ENCODE data around the gene PDE6B.
A peak's percentile ranks its signal among the peaks of the same experiment; 100 is the strongest.

PDE6B gene

GRCh38 chr4:677431-678293, 52.3 kb downstream of the PDE6B start:
- Histone ChIP-seq H3K36me3 (ENCODE audit: low read length) (no peaks in the 10 kb centered on the region), H3K27me3 (ENCODE audit: low read length) (no peaks in the 10 kb centered on the region), H3K4me3 (ENCODE audit: insufficient read depth, low read length, poor library complexity, severe bottlenecking) (peak overlapping the region; percentile 19), H3K27ac (ENCODE audit: low read depth, low read length) (peak overlapping the region; percentile 98), H3K9me2 (replicated peaks; ENCODE audit: insufficient read depth, low read length) (no peaks in the 10 kb centered on the region), H2AFZ (ENCODE audit: low read depth, low read length, severe bottlenecking) (no peak overlapping the region), H3F3A (ENCODE audit: insufficient read depth) (peaks cover 32% of the 10 kb centered on the region), H4K20me1 (ENCODE audit: low read depth, low read length) (no peaks in the 10 kb centered on the region), H3K9me3 (ENCODE audit: insufficient read depth, low read length) (no peaks in the 10 kb centered on the region), H3K9ac (ENCODE audit: low read length) (peak overlapping the region; percentile 89), H3K4me2 (ENCODE audit: low read depth, low read length, poor library complexity, severe bottlenecking) (peak overlapping the region; percentile 69), H3K79me2 (ENCODE audit: insufficient read depth, low read length) (peaks cover 10% of the 10 kb centered on the region)
- TF ChIP-seq CTCF (IDR thresholded peaks at IDR 0.05; ENCODE audit: insufficient read depth, low read length, poor library complexity, severe bottlenecking) (no peak), EZH2phosphoT487 (conservative IDR thresholded peaks at IDR 0.05; ENCODE audit: low read length) (no peak)

GRCh38 chr4:678331-679103, 53.1 kb downstream of the PDE6B start:
- TF ChIP-seq EZH2phosphoT487 (conservative IDR thresholded peaks at IDR 0.05; ENCODE audit: low read length) (no peak), CTCF (IDR thresholded peaks at IDR 0.05; ENCODE audit: insufficient read depth, low read length, poor library complexity, severe bottlenecking) (no peak)
- no peaks in the 10 kb centered on the region for H3K9me2 ChIP-seq (replicated peaks; ENCODE audit: insufficient read depth, low read length)
- peak overlapping the region; percentile 98 for H3K27ac ChIP-seq (ENCODE audit: low read depth, low read length)
- peak overlapping the region; percentile 69 for H3K4me2 ChIP-seq (ENCODE audit: low read depth, low read length, poor library complexity, severe bottlenecking)
- peaks cover 32% of the 10 kb centered on the region for H3F3A ChIP-seq (ENCODE audit: insufficient read depth)
- H3K79me2 ChIP-seq (ENCODE audit: insufficient read depth, low read length), result peaks cover 3% of the 10 kb centered on the region
- no peaks in the 10 kb centered on the region for H3K36me3 ChIP-seq (ENCODE audit: low read length)
- H3K4me3 ChIP-seq (ENCODE audit: insufficient read depth, low read length, poor library complexity, severe bottlenecking), result no peak overlapping the region
- H3K9me3 ChIP-seq (ENCODE audit: insufficient read depth, low read length), result no peaks in the 10 kb centered on the region
- H2AFZ ChIP-seq (ENCODE audit: low read depth, low read length, severe bottlenecking), result no peak overlapping the region
- no peaks in the 10 kb centered on the region for H3K27me3 ChIP-seq (ENCODE audit: low read length)
- H4K20me1 ChIP-seq (ENCODE audit: low read depth, low read length), result no peaks in the 10 kb centered on the region
- peak overlapping the region; percentile 89 for H3K9ac ChIP-seq (ENCODE audit: low read length)

- TF ChIP-seq EZH2phosphoT487 (conservative IDR thresholded peaks at IDR 0.05; ENCODE audit: low read length) (no peak), CTCF (IDR thresholded peaks at IDR 0.05; ENCODE audit: insufficient read depth, low read length, poor library complexity, severe bottlenecking) (no peak)
- H3K9ac ChIP-seq (ENCODE audit: low read length), result peak overlapping the region; percentile 89; the same call in 1 of the 2 replicates
These were observed 53.7 kb downstream of the PDE6B start for GRCh38 chr4:679104-679481.

More at GRCh38 chr4:679104-679481, 53.7 kb downstream of the PDE6B start:
- Histone ChIP-seq H3F3A (ENCODE audit: insufficient read depth) (peaks cover 32% of the 10 kb centered on the region), H3K36me3 (ENCODE audit: low read length) (no peaks in the 10 kb centered on the region), H3K79me2 (ENCODE audit: insufficient read depth, low read length) (no peaks in the 10 kb centered on the region), H3K4me2 (ENCODE audit: low read depth, low read length, poor library complexity, severe bottlenecking) (peak overlapping the region; percentile 69), H3K9me3 (ENCODE audit: insufficient read depth, low read length) (no peaks in the 10 kb centered on the region), H3K27ac (ENCODE audit: low read depth, low read length) (no peak overlapping the region), H4K20me1 (ENCODE audit: low read depth, low read length) (no peaks in the 10 kb centered on the region), H3K4me3 (ENCODE audit: insufficient read depth, low read length, poor library complexity, severe bottlenecking) (no peak overlapping the region), H3K27me3 (ENCODE audit: low read length) (no peaks in the 10 kb centered on the region), H3K9me2 (replicated peaks; ENCODE audit: insufficient read depth, low read length) (no peaks in the 10 kb centered on the region), H2AFZ (ENCODE audit: low read depth, low read length, severe bottlenecking) (no peak overlapping the region)
